SK-N-SH (cell line): ENCODE data around the gene MAP2K3. TPM values are rescaled to one million over a fixed set of nuclear protein-coding genes. Genes with fewer than 3 reads are reported as not detected.

Experiments used
- CTCF ChIA-PET: fragments of 300-600, 350-600 bp; formaldehyde crosslinking; extraction: SDS; loops from one replicate; lab custom pipeline; 2021; lab: Yijun Ruan, JAX
- POLR2A ChIA-PET: fragments of 350-600 bp; sonication (Branson Sonifier 250); formaldehyde crosslinking; extraction: SDS; loops from one replicate; lab custom pipeline; 2020; ENCODE audit warnings: antibody characterized with exemption, inconsistent platforms; lab: Yijun Ruan, JAX
- DNase-seq: peaks from one replicate; pipeline ENCODE4 v3.0.0; 2012
- H2AFZ ChIP-seq: fragments of 200-600 bp; sonication (generic); 2 replicates; pipeline ENCODE4 v1.8.1; 2016; ENCODE audit warnings: antibody characterized with exemption, mild to moderate bottlenecking, low read depth
- H3F3A ChIP-seq: fragments of 200-600 bp; sonication (generic); replicated peaks from 2 replicates; pipeline ENCODE3; 2016; ENCODE audit warnings: antibody characterized with exemption, mild to moderate bottlenecking; ENCODE audit not compliant: insufficient read depth
- H3K27ac ChIP-seq, 2 experiments: fragments of 200-500 bp in 1 of 2; fragments of 200-600 bp in 1 of 2; sonication (Bioruptor generic) in 1 of 2; sonication (generic), shearing (Covaris generic) in 1 of 2; 2 replicates each; pipeline versions ENCODE4 v1.5.1 to v1.6.1; 2014 to 2016; ENCODE audit warnings: low read depth in 2 of 2, inconsistent platforms in 1 of 2, low read length in 1 of 2, mild to moderate bottlenecking in 1 of 2, mixed read lengths in 1 of 2
- H3K27me3 ChIP-seq: fragments of 200-600 bp; sonication (generic), shearing (Covaris generic); 2 replicates; pipeline ENCODE4 v1.6.1; 2016; ENCODE audit warnings: mixed run types; ENCODE audit not compliant: insufficient read depth
- H3K36me3 ChIP-seq, 2 experiments: fragments of 200-500 bp in 1 of 2; fragments of 200-600 bp in 1 of 2; sonication (Bioruptor generic) in 1 of 2; sonication (generic) in 1 of 2; replicated peaks in 1 of 2; 2 replicates each; pipeline versions ENCODE3 to v1.5.1; 2014 to 2016; ENCODE audit warnings: low read length in 1 of 2, mild to moderate bottlenecking in 1 of 2; ENCODE audit not compliant: insufficient read depth in 2 of 2, control insufficient read depth in 1 of 2
- H3K4me1 ChIP-seq, 2 experiments: fragments of 200-500 bp in 1 of 2; fragments of 200-600 bp in 1 of 2; sonication (Bioruptor generic) in 1 of 2; sonication (generic), shearing (Covaris generic) in 1 of 2; 2 replicates each; pipeline versions ENCODE4 v1.5.1 to v1.6.1; 2014 to 2016; ENCODE audit warnings: low read depth in 1 of 2, low read length in 1 of 2, mixed run types in 1 of 2; ENCODE audit not compliant: insufficient read depth in 2 of 2, control insufficient read depth in 1 of 2
- H3K4me2 ChIP-seq: fragments of 200-600 bp; sonication (generic), shearing (Covaris generic); 2 replicates; pipeline ENCODE4 v1.6.1; 2017; ENCODE audit warnings: mixed run types
- H3K4me3 ChIP-seq, 2 experiments: fragments of 200-500 bp in 1 of 2; fragments of 200-600 bp in 1 of 2; sonication (Bioruptor generic) in 1 of 2; sonication (generic), shearing (Covaris generic) in 1 of 2; 2 replicates each; pipeline versions ENCODE4 v1.5.1 to v1.8.1; 2014 to 2016; ENCODE audit warnings: low read depth in 2 of 2, inconsistent platforms in 1 of 2, low read length in 1 of 2, mild to moderate bottlenecking in 1 of 2, mixed read lengths in 1 of 2, moderate library complexity in 1 of 2
- H3K79me2 ChIP-seq: fragments of 200-600 bp; sonication (generic); 2 replicates; pipeline ENCODE4 v1.8.1; 2017; ENCODE audit warnings: mild to moderate bottlenecking; ENCODE audit not compliant: insufficient read depth
- H3K9ac ChIP-seq: fragments of 200-600 bp; sonication (generic); 2 replicates; pipeline ENCODE4 v1.6.1; 2017; ENCODE audit warnings: mixed run types
- H3K9me2 ChIP-seq: fragments of 200-600 bp; sonication (generic); 2 replicates; pipeline ENCODE4 v1.6.1; 2017; ENCODE audit warnings: mixed run types
- H3K9me3 ChIP-seq: fragments of 200-600 bp; sonication (generic); 2 replicates; pipeline ENCODE4 v1.6.1; 2017; ENCODE audit warnings: mixed run types, mild to moderate bottlenecking, moderate library complexity
- H4K20me1 ChIP-seq: fragments of 200-600 bp; sonication (generic); 2 replicates; pipeline ENCODE4 v1.6.1; 2017; ENCODE audit warnings: mild to moderate bottlenecking, mixed run types; ENCODE audit not compliant: insufficient read depth
- CHD2 ChIP-seq: fragments of 150-350 bp; IDR thresholded peaks from 2 replicates; pipeline ENCODE4 v1.6.1; 2018; ENCODE audit warnings: low read length; ENCODE audit not compliant: partially characterized antibody
- ELF1 ChIP-seq: IDR thresholded peaks from 2 replicates; pipeline ENCODE4 v1.4.0; 2012
- EP300 ChIP-seq, 2 experiments: IDR thresholded peaks; 2 replicates each; pipeline versions ENCODE4 v1.4.0 to v1.6.1; 2012; ENCODE audit warnings: borderline replicate concordance in 1 of 2, low read depth in 1 of 2, low read length in 1 of 2
- FOSL2 ChIP-seq: IDR thresholded peaks from 2 replicates; pipeline ENCODE4 v1.4.0; 2012; ENCODE audit warnings: low read depth, mild to moderate bottlenecking, moderate library complexity, borderline replicate concordance
- GATA2 ChIP-seq: sonication (generic); formaldehyde crosslinking; IDR thresholded peaks from 2 replicates; pipeline ENCODE4 v1.5.0; 2020; ENCODE audit warnings: mild to moderate bottlenecking, missing genetic modification reagents
- MAX ChIP-seq: IDR thresholded peaks from 2 replicates; pipeline ENCODE4 v1.4.0; 2012; ENCODE audit warnings: low read depth
- MXI1 ChIP-seq: IDR thresholded peaks from 2 replicates; pipeline ENCODE4 v1.6.1; 2012; ENCODE audit warnings: mild to moderate bottlenecking, low read depth, low read length, improper control_type of control experiment
- NRF1 ChIP-seq: IDR thresholded peaks from 2 replicates; pipeline ENCODE4 v1.6.1; 2012; ENCODE audit warnings: low read depth, mild to moderate bottlenecking, low read length
- POLR2AphosphoS5 ChIP-seq: IDR thresholded peaks from 2 replicates; pipeline ENCODE4 v1.6.1; 2012; ENCODE audit warnings: low read depth, low read length
- RCOR1 ChIP-seq: fragments of 150-350 bp; IDR thresholded peaks from 2 replicates; pipeline ENCODE4 v1.6.1; 2017; ENCODE audit warnings: antibody characterized with exemption, low read length
- RFX5 ChIP-seq: IDR thresholded peaks from 2 replicates; pipeline ENCODE4 v1.6.1; 2012; ENCODE audit warnings: mild to moderate bottlenecking, improper control_type of control experiment, low read length
- SIN3A ChIP-seq: IDR thresholded peaks from 2 replicates; pipeline ENCODE4 v1.6.1; 2012; ENCODE audit warnings: low read depth, mild to moderate bottlenecking, low read length, moderate library complexity, borderline replicate concordance
- SMC3 ChIP-seq: IDR thresholded peaks from 2 replicates; pipeline ENCODE4 v1.6.1; 2012; ENCODE audit warnings: low read depth, low read length, improper control_type of control experiment
- TCF12 ChIP-seq: IDR thresholded peaks from 2 replicates; pipeline ENCODE4 v1.4.0; 2012
- TEAD4 ChIP-seq: IDR thresholded peaks from 2 replicates; pipeline ENCODE4 v1.4.0; 2012; ENCODE audit warnings: mild to moderate bottlenecking, borderline replicate concordance; ENCODE audit not compliant: insufficient read depth
- USF1 ChIP-seq: IDR thresholded peaks from 2 replicates; pipeline ENCODE4 v1.4.0; 2012; ENCODE audit warnings: low read depth, borderline replicate concordance
- USF2 ChIP-seq: fragments of 150-350 bp; IDR thresholded peaks from 2 replicates; pipeline ENCODE4 v1.6.1; 2017; ENCODE audit warnings: antibody characterized with exemption, low read length, low read depth, borderline replicate concordance
- WGBS: methylation state at CpG from one replicate; pipeline ENCODE4 v1.1.6; 2017; ENCODE audit warnings: low lambda C conversion rate; 5-methylcytosine and 5-hydroxymethylcytosine counted together
- polyA plus RNA-seq, 3 experiments: library from polyadenylated mRNA; depleted of rRNA; stranded (reverse); fragments of >200 nt; gene quantifications; 2 replicates each; pipeline ENCODE4 v1.2.3, GENCODE V29; 2012
- TF ChIP-seq, protein P1 (sequence below): IDR thresholded peaks from 2 replicates; pipeline ENCODE4 v1.6.1; 2012; ENCODE audit warnings: mild to moderate bottlenecking, low read depth, low read length, moderate library complexity

The MAP2K3 gene
- polyA plus RNA-seq, 1 of the 3 experiments (the other 2 are of a cell fraction) = 30.0 TPM

- H4K20me1 ChIP-seq = no peaks in the 10 kb centered on the region
- H3K4me2 ChIP-seq = no peak overlapping the region
- H3K27me3 ChIP-seq = no peaks in the 10 kb centered on the region
- CTCF ChIA-PET = interaction anchor here (1.2 to 1.7 kb wide), 5 partner anchors 11 to 262 kb away, joined by 3 to 7 read pairs (median 6); no protein-coding TSS in a partner anchor
- H3K36me3 ChIP-seq = no peaks in the 10 kb centered on the region
- no peak overlapping the region for H3K27ac ChIP-seq
- no peak for DNase-seq
- H3K4me3 ChIP-seq = no peak overlapping the region
- 68% methylated on average over 6 of the region's 7 CpGs for WGBS
- H2AFZ ChIP-seq = no peak overlapping the region
- no peak overlapping the region for H3K9ac ChIP-seq
- H3K79me2 ChIP-seq = no peaks in the 10 kb centered on the region
- no peak for TF ChIP-seq EP300 (IDR thresholded peaks at IDR 0.05; ENCODE audit: borderline replicate concordance in 1 of 2, low read depth in 1 of 2, low read length in 1 of 2)
- TF ChIP-seq ELF1 = no peak
- TF ChIP-seq MXI1 = no peak
- no peak for TF ChIP-seq TEAD4
- no peak for TF ChIP-seq MAX
- no peak for TF ChIP-seq TCF12
- no peak for TF ChIP-seq SMC3
- no peak for TF ChIP-seq USF1
- TF ChIP-seq FOSL2 = no peak
- TF ChIP-seq, protein P1, sequence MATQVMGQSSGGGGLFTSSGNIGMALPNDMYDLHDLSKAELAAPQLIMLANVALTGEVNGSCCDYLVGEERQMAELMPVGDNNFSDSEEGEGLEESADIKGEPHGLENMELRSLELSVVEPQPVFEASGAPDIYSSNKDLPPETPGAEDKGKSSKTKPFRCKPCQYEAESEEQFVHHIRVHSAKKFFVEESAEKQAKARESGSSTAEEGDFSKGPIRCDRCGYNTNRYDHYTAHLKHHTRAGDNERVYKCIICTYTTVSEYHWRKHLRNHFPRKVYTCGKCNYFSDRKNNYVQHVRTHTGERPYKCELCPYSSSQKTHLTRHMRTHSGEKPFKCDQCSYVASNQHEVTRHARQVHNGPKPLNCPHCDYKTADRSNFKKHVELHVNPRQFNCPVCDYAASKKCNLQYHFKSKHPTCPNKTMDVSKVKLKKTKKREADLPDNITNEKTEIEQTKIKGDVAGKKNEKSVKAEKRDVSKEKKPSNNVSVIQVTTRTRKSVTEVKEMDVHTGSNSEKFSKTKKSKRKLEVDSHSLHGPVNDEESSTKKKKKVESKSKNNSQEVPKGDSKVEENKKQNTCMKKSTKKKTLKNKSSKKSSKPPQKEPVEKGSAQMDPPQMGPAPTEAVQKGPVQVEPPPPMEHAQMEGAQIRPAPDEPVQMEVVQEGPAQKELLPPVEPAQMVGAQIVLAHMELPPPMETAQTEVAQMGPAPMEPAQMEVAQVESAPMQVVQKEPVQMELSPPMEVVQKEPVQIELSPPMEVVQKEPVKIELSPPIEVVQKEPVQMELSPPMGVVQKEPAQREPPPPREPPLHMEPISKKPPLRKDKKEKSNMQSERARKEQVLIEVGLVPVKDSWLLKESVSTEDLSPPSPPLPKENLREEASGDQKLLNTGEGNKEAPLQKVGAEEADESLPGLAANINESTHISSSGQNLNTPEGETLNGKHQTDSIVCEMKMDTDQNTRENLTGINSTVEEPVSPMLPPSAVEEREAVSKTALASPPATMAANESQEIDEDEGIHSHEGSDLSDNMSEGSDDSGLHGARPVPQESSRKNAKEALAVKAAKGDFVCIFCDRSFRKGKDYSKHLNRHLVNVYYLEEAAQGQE = no peak
- no peak for TF ChIP-seq SIN3A
- no peak for TF ChIP-seq RFX5
- no peak for TF ChIP-seq NRF1
- TF ChIP-seq POLR2AphosphoS5 = no peak
- TF ChIP-seq GATA2 (CRISPR knock-in tag) = no peak
- TF ChIP-seq USF2 = no peak
- no peak for TF ChIP-seq RCOR1
- no peak for TF ChIP-seq CHD2
- no peaks in the 10 kb centered on the region for H3K9me3 ChIP-seq
- peaks cover 0 to 8% of the 10 kb centered on the region in 2 experiments; a peak in 1 of 4 replicates for H3K4me1 ChIP-seq
- H3F3A ChIP-seq = no peaks in the 10 kb centered on the region
- no peaks in the 10 kb centered on the region for H3K9me2 ChIP-seq
- POLR2A ChIA-PET = interaction anchor here (1.1 kb wide), 1 partner anchor 11 kb away, joined by 3 read pairs; no protein-coding TSS in a partner anchor
These were observed 34.4 kb upstream of the MAP2K3 start for GRCh38 chr17:21249920-21250703.
